Cerebellar nuclear complex (tissue), 1 donor: ENCODE results near the gene ST6GAL2.

Source experiments
- DNase-seq, 2 experiments: peaks; one replicate each; lab custom pipeline; 2025; lab: John Stamatoyannopoulos, UW

ST6GAL2 gene

GRCh38 chr2:106827158-106827557, 58.8 kb downstream of the ST6GAL2 start:
- no peak for DNase-seq

GRCh38 chr2:106825161-106825560, 60.8 kb downstream of the ST6GAL2 start:
- DNase-seq, result no peak

- DNase-seq, result no peak
These were observed 69.0 kb downstream of the ST6GAL2 start for GRCh38 chr2:106816974-106817373.

- no peak for DNase-seq
These were observed 73.1 kb downstream of the ST6GAL2 start for GRCh38 chr2:106812841-106813240.

GRCh38 chr2:106812383-106812782, 73.6 kb downstream of the ST6GAL2 start:
- no peak for DNase-seq

GRCh38 chr2:106805716-106806115, 80.3 kb downstream of the ST6GAL2 start:
- no peak for DNase-seq

- no peak for DNase-seq
These were observed 81.8 kb downstream of the ST6GAL2 start for GRCh38 chr2:106804161-106804560.

- DNase-seq, result no peak
These were observed 84.9 kb downstream of the ST6GAL2 start for GRCh38 chr2:106800976-106801655.

- no peak for DNase-seq
These were observed 85.8 kb downstream of the ST6GAL2 start for GRCh38 chr2:106800180-106800579.

GRCh38 chr2:106798826-106799552, 87.0 kb downstream of the ST6GAL2 start:
- DNase-seq, result no peak

GRCh38 chr2:106797494-106797893, 88.5 kb downstream of the ST6GAL2 start:
- no peak for DNase-seq

- no peak for DNase-seq
These were observed 93.3 kb downstream of the ST6GAL2 start for GRCh38 chr2:106792671-106793070.

- no peak for DNase-seq
These were observed 96.8 kb downstream of the ST6GAL2 start for GRCh38 chr2:106789185-106789584.

GRCh38 chr2:106782681-106783080, 103.3 kb downstream of the ST6GAL2 start:
- DNase-seq, result no peak

GRCh38 chr2:106781196-106781595, 104.8 kb downstream of the ST6GAL2 start:
- DNase-seq, result no peak

- DNase-seq, result no peak
These were observed 114.2 kb downstream of the ST6GAL2 start for GRCh38 chr2:106771811-106772210.

- no peak for DNase-seq
These were observed 115.0 kb downstream of the ST6GAL2 start for GRCh38 chr2:106770986-106771385.

GRCh38 chr2:106764614-106765013, 121.4 kb downstream of the ST6GAL2 start:
- no peak for DNase-seq

GRCh38 chr2:106759966-106760365, 126.0 kb downstream of the ST6GAL2 start:
- DNase-seq, result no peak

- DNase-seq, result no peak
These were observed 127.0 kb downstream of the ST6GAL2 start for GRCh38 chr2:106758901-106759497.
